CD8-positive, alpha-beta memory T cell (primary cell): ENCODE data around the gene EIF2D. TPM values are rescaled to one million over a fixed set of nuclear protein-coding genes. Genes with fewer than 3 reads are reported as not detected.

ENCODE experiments used
- CTCF ChIA-PET: fragments of 350-600 bp; sonication (Branson Sonifier 250); formaldehyde crosslinking; loops from one replicate; lab custom pipeline; 2021; ENCODE audit warnings: antibody characterized with exemption; lab: Charles Lee
- POLR2A ChIA-PET: fragments of 350-600 bp; sonication (Branson Sonifier 250); formaldehyde crosslinking; loops from one replicate; lab custom pipeline; 2021; ENCODE audit warnings: antibody characterized with exemption; lab: Charles Lee
- DNase-seq, 5 donors: peaks; one replicate each; pipeline versions ENCODE4 v3.0.0 to v3.0.0-alpha.2; 2020 to 2022; ENCODE audit warnings: mixed read lengths in 1 of 5
- H3K27ac ChIP-seq: one replicate; pipeline ENCODE4 v1.7.0; 2013; ENCODE audit warnings: low read depth, mild to moderate bottlenecking, low read length, moderate library complexity
- H3K27me3 ChIP-seq: 2 replicates; pipeline ENCODE4 v1.7.0; 2013; ENCODE audit warnings: low read length, mild to moderate bottlenecking; ENCODE audit not compliant: insufficient read depth, poor library complexity, severe bottlenecking
- H3K36me3 ChIP-seq: 2 replicates; pipeline ENCODE4 v1.7.0; 2013; ENCODE audit warnings: mild to moderate bottlenecking, low read length, moderate library complexity; ENCODE audit not compliant: insufficient read depth
- H3K4me1 ChIP-seq: 2 replicates; pipeline ENCODE4 v1.7.0; 2013; ENCODE audit warnings: mild to moderate bottlenecking, low read length, moderate library complexity; ENCODE audit not compliant: insufficient read depth
- H3K4me3 ChIP-seq: 2 replicates; pipeline ENCODE4 v1.7.0; 2013; ENCODE audit warnings: mild to moderate bottlenecking, low read length
- H3K9me3 ChIP-seq: 2 replicates; pipeline ENCODE4 v1.7.0; 2013; ENCODE audit warnings: mild to moderate bottlenecking, low read length
- H3K27ac Mint-ChIP-seq, 8 donors: one replicate each; pipeline ENCODE4 v1.8.0; 2020 to 2021; ENCODE audit warnings: mixed read lengths in 8 of 8, mild to moderate bottlenecking in 6 of 8, inconsistent platforms in 3 of 8, moderate library complexity in 3 of 8
- H3K27me3 Mint-ChIP-seq, 2 donors: one replicate each; pipeline ENCODE4 v1.8.0; 2020 to 2021; ENCODE audit warnings: mixed read lengths in 2 of 2, mild to moderate bottlenecking in 1 of 2, moderate library complexity in 1 of 2
- H3K36me3 Mint-ChIP-seq, 3 donors: one replicate each; pipeline ENCODE4 v1.8.0; 2020 to 2021; ENCODE audit warnings: mixed read lengths in 3 of 3, inconsistent platforms in 1 of 3, mild to moderate bottlenecking in 1 of 3
- H3K4me1 Mint-ChIP-seq, 3 donors: one replicate each; pipeline ENCODE4 v1.8.0; 2020 to 2021; ENCODE audit warnings: mixed read lengths in 3 of 3, inconsistent platforms in 1 of 3, mild to moderate bottlenecking in 1 of 3
- H3K4me3 Mint-ChIP-seq, 7 donors: one replicate each; pipeline ENCODE4 v1.8.0; 2020 to 2021; ENCODE audit warnings: mixed read lengths in 7 of 7, mild to moderate bottlenecking in 6 of 7, moderate library complexity in 4 of 7, inconsistent platforms in 2 of 7
- H3K9me3 Mint-ChIP-seq, 5 donors: one replicate each; pipeline ENCODE4 v1.8.0; 2020 to 2022; ENCODE audit warnings: mixed read lengths in 5 of 5, mild to moderate bottlenecking in 3 of 5, moderate library complexity in 2 of 5, inconsistent platforms in 1 of 5
- polyA plus RNA-seq: library from polyadenylated mRNA; unstranded; fragments of 300-500 nt; fragmentation: Illumina TruSeq; gene quantifications from one replicate; pipeline ENCODE4 v1.2.3, GENCODE V29; 2021
- total RNA-seq, 2 experiments: library from RNA; stranded (reverse); gene quantifications; one replicate each; pipeline ENCODE4 v1.2.3, GENCODE V29; 2021

EIF2D gene
- total and polyA plus RNA-seq, 3 experiments from 2014 or later, result 35.3 to 88.7 (median 82.7) TPM

DNA sequence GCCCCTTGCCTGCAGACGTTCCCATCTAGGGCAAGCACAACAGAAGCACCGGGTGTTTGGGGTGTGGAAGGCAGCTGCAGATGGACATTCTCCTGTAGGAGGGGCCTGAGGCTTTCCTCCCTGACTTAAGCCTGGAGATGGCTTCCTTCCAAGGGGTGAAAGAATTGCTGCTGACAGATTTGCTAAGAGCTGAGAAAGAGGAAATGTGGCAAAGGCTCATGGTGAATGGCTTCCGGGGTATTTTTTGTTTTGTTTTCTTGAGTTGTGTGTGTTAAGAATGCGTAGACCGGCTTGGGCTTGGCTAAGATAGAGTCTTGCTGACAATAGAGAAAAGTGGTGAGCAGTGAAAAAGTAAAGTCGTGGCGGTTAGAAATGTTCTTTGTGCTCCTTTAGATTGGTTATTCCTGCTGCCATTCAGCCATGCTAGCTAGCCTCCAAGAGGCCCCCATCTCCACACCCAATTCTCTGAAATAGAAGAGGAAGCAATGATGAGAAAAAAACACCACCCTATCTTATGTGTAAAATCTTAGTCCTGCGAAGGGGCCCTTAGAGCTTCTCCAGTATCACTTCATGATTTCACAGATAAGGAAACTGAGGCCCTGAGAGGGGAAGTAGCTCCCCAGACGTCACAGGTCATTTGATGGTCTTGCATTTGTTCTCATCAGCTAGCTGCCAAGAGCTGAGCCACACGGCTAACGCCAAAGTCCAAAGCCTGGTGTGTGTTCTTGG is 36.9 kb downstream of the EIF2D start:
- H3K4me1 Mint-ChIP-seq, result peaks cover 95 to 100% (median 99%) of the 10 kb centered on the region in 3 donors
- H3K4me1 ChIP-seq, result peaks cover 99% of the 10 kb centered on the region
- H3K9me3 Mint-ChIP-seq, result no peaks in the 10 kb centered on the region
- peak overlapping the region; percentile 68 to 90 (median 84) for H3K4me3 Mint-ChIP-seq
- peaks cover 3 to 73% (median 22%) of the 10 kb centered on the region in 3 donors for H3K36me3 Mint-ChIP-seq
- peak overlapping the region; percentile 85 for H3K27ac ChIP-seq
- no peaks in the 10 kb centered on the region for H3K27me3 ChIP-seq
- peaks cover 16% of the 10 kb centered on the region for H3K36me3 ChIP-seq
- peak overlapping the region; percentile 73 for H3K4me3 ChIP-seq
- H3K27ac Mint-ChIP-seq, result peak overlapping the region; percentile 96 to 100 (median 98)
- POLR2A ChIA-PET, result interaction anchor here (0.6 to 2.4 kb wide), 8 partner anchors 9 to 30 kb away, joined by 3 to 11 read pairs (median 5); no protein-coding TSS in a partner anchor
- H3K27me3 Mint-ChIP-seq, result no peaks in the 10 kb centered on the region
- H3K9me3 ChIP-seq, result no peaks in the 10 kb centered on the region
- CTCF ChIA-PET, result interaction anchor here (1.1 to 19.1 kb wide), 10 partner anchors 9 to 113 kb away, joined by 3 to 503 read pairs (median 4); partner anchors contain the start of genes DYRK3 and EIF2D
- peak in 4 of 5 donors; percentile 43 to 83 (median 69) for DNase-seq

DNA sequence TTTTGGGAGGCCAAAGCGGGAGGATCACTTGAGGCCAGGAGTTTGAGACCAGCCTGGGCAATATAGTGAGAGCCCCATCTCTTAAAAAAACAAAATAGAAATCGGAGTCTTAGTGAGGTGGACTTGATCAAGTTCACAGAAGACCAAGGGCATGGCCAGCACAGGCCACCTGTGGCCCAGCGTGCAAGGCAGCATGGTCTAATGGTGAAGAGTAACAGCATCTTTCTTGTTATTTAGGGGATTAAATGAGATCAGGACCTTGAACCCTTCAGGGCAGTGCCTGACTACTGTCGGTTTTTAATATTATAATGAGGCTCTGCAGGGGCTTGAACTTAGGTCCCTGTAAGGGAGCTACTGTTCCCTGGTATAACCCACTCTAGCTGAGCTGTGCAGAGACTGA is 38.5 kb downstream of the EIF2D start:
- H3K9me3 Mint-ChIP-seq, result no peaks in the 10 kb centered on the region
- H3K27me3 Mint-ChIP-seq, result no peaks in the 10 kb centered on the region
- no peak overlapping the region for H3K4me3 ChIP-seq
- peak overlapping the region; percentile 85 for H3K27ac ChIP-seq
- peaks cover 92 to 100% (median 99%) of the 10 kb centered on the region in 3 donors for H3K4me1 Mint-ChIP-seq
- no peaks in the 10 kb centered on the region for H3K9me3 ChIP-seq
- H3K4me1 ChIP-seq, result peaks cover 99% of the 10 kb centered on the region
- no peak for DNase-seq
- peak overlapping the region; percentile 48 to 100 (median 98) for H3K27ac Mint-ChIP-seq
- POLR2A ChIA-PET, result interaction anchor here (2.4 kb wide), 1 partner anchor 16 kb away, joined by 11 read pairs; no protein-coding TSS in a partner anchor
- peaks cover 16% of the 10 kb centered on the region for H3K36me3 ChIP-seq
- H3K36me3 Mint-ChIP-seq, result peaks cover 0 to 78% (median 16%) of the 10 kb centered on the region in 3 donors
- peak overlapping the region in 5 of 7 donors; percentile 39 to 90 (median 42) for H3K4me3 Mint-ChIP-seq
- no peaks in the 10 kb centered on the region for H3K27me3 ChIP-seq
- CTCF ChIA-PET, result interaction anchor here (1.2 to 19.1 kb wide), 4 partner anchors 10 to 35 kb away, joined by 3 to 503 read pairs (median 155); no protein-coding TSS in a partner anchor

GRCh38 chr1:206573319-206573718 is 38.9 kb downstream of the EIF2D start:
- Mint-ChIP-seq H3K27ac (peak overlapping the region; percentile 48 to 100 (median 98)), H3K9me3 (no peaks in the 10 kb centered on the region), H3K4me1 (peaks cover 92 to 100% (median 99%) of the 10 kb centered on the region in 3 donors), H3K4me3 (peak overlapping the region in 6 of 7 donors; percentile 22 to 73 (median 42)), H3K27me3 (no peaks in the 10 kb centered on the region), H3K36me3 (peaks cover 0 to 81% (median 15%) of the 10 kb centered on the region in 3 donors)
- no peak overlapping the region for H3K4me3 ChIP-seq
- H3K27me3 ChIP-seq, result no peaks in the 10 kb centered on the region
- peaks cover 16% of the 10 kb centered on the region for H3K36me3 ChIP-seq
- no peak overlapping the region for H3K27ac ChIP-seq
- POLR2A ChIA-PET, result interaction anchor here (2.4 kb wide), 1 partner anchor 15 kb away, joined by 11 read pairs; no protein-coding TSS in a partner anchor
- CTCF ChIA-PET, result interaction anchor here (1.2 to 19.1 kb wide), 5 partner anchors 10 to 35 kb away, joined by 3 to 503 read pairs (median 7); no protein-coding TSS in a partner anchor
- peaks cover 99% of the 10 kb centered on the region for H3K4me1 ChIP-seq
- H3K9me3 ChIP-seq, result no peaks in the 10 kb centered on the region
- no peak for DNase-seq

DNA sequence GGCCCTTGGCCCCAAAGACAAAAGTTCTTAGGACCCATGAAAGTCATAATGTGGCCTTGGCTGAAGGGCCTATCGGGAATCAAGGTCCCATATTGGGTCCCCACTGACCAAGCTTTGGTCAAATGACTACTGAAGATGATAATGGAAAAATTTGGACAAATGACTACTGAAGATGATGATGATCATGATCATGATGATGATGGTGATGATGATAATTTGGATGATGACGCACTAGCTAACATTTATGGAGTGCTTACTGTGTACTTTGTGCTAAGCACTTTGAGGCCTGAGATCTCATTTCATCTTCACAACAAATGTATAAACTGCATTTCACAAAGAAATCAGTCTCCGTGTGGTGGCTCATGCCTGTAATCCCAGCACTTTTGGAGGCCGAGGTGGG is 39.4 kb downstream of the EIF2D start:
- no peak for DNase-seq
- ChIA-PET POLR2A (no interaction called here), CTCF (interaction anchor here (2.0 to 19.1 kb wide), 3 partner anchors 10 to 29 kb away, joined by 7 to 503 read pairs (median 305); no protein-coding TSS in a partner anchor)
- peak overlapping the region; percentile 47 to 100 (median 96) for H3K27ac Mint-ChIP-seq
- peaks cover 0 to 82% (median 12%) of the 10 kb centered on the region in 3 donors for H3K36me3 Mint-ChIP-seq
- Histone ChIP-seq H3K4me1 (peaks cover 99% of the 10 kb centered on the region), H3K36me3 (peaks cover 18% of the 10 kb centered on the region), H3K27me3 (no peaks in the 10 kb centered on the region), H3K27ac (no peak overlapping the region), H3K4me3 (no peak overlapping the region), H3K9me3 (no peaks in the 10 kb centered on the region)
- H3K4me3 Mint-ChIP-seq, result peak overlapping the region in 5 of 7 donors; percentile 1 to 38 (median 20)
- no peaks in the 10 kb centered on the region for H3K27me3 Mint-ChIP-seq
- peaks cover 92 to 100% (median 99%) of the 10 kb centered on the region in 3 donors for H3K4me1 Mint-ChIP-seq
- no peaks in the 10 kb centered on the region for H3K9me3 Mint-ChIP-seq

GRCh38 chr1:206570529-206570928 is 41.7 kb downstream of the EIF2D start:
- H3K27ac Mint-ChIP-seq, result peak overlapping the region; percentile 67 to 97 (median 90)
- H3K9me3 Mint-ChIP-seq, result no peaks in the 10 kb centered on the region
- peaks cover 93 to 100% (median 99%) of the 10 kb centered on the region in 3 donors for H3K4me1 Mint-ChIP-seq
- peaks cover 99% of the 10 kb centered on the region for H3K4me1 ChIP-seq
- DNase-seq, result no peak
- no peak overlapping the region for H3K4me3 ChIP-seq
- no peaks in the 10 kb centered on the region for H3K27me3 Mint-ChIP-seq
- ChIA-PET CTCF (interaction anchor here (0.6 to 3.0 kb wide), 3 partner anchors 10 to 492 kb away, joined by 3 to 10 read pairs (median 4); no protein-coding TSS in a partner anchor), POLR2A (no interaction called here)
- no peak overlapping the region for H3K27ac ChIP-seq
- H3K36me3 ChIP-seq, result peaks cover 20% of the 10 kb centered on the region
- H3K27me3 ChIP-seq, result no peaks in the 10 kb centered on the region
- H3K9me3 ChIP-seq, result no peaks in the 10 kb centered on the region
- peak overlapping the region in 6 of 7 donors; percentile 19 to 84 (median 74) for H3K4me3 Mint-ChIP-seq
- peaks cover 0 to 92% (median 15%) of the 10 kb centered on the region in 3 donors for H3K36me3 Mint-ChIP-seq

DNA sequence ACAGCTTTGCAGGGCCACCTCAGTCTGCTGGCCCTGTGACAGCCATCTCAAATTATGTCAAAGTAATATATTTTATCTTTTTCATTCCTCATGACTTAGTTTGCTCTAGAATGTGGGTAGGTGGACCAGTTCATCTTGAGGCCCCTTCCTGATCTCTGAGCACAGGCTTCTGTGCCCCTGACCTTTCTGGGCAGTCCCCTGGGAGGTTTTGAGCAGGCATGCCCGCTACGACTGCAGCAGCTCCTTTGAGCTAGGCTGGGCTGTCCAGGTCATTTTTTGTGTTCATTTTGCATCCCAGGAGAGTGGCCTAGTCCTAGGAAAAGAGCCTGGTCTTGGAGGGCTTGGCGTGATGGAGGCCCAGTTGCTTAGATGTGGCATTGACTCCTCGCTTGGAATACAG is 42.7 kb downstream of the EIF2D start:
- DNase-seq, result no peak
- H3K9me3 ChIP-seq, result no peaks in the 10 kb centered on the region
- no peak overlapping the region for H3K4me3 ChIP-seq
- POLR2A ChIA-PET, result no interaction called here
- no peaks in the 10 kb centered on the region for H3K27me3 Mint-ChIP-seq
- peak overlapping the region in 7 of 8 donors; percentile 57 to 97 (median 91) for H3K27ac Mint-ChIP-seq
- CTCF ChIA-PET, result interaction anchor here (0.9 to 19.8 kb wide), 5 partner anchors 11 to 23 kb away, joined by 3 to 503 read pairs (median 4); no protein-coding TSS in a partner anchor
- peaks cover 0 to 97% (median 23%) of the 10 kb centered on the region in 3 donors for H3K36me3 Mint-ChIP-seq
- peak overlapping the region; percentile 63 to 84 (median 78) for H3K4me3 Mint-ChIP-seq
- H3K4me1 ChIP-seq, result peaks cover 100% of the 10 kb centered on the region
- peaks cover 95 to 100% (median 100%) of the 10 kb centered on the region in 3 donors for H3K4me1 Mint-ChIP-seq
- no peaks in the 10 kb centered on the region for H3K9me3 Mint-ChIP-seq
- H3K36me3 ChIP-seq, result peaks cover 30% of the 10 kb centered on the region
- no peaks in the 10 kb centered on the region for H3K27me3 ChIP-seq
- no peak overlapping the region for H3K27ac ChIP-seq

DNA sequence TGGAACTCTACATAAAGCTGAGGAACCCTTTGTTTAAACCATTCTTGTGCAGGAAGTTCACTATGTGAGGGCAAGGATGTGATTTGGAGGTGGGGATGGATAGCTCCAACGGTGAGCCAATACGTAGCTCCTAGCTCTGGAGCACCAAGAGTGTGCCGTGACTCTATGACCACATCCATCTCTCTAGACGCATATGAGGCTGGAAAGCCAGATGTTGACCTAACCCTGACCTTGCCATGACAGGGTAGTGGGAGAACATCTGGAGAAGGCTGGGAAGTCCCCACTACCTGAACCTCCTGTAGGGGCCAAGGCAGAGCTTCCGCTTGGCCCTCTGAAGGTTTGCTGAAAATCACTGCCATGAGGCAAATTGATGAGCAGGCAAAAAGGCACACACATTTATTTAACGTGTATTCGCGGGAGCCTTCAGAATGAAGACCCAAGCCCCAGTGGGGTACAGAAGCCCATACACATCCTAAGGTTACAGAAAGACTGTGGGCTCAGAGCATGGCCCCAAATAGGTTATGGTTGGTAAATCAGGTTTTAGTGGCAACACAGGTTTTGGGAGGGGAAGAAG is 43.4 kb downstream of the EIF2D start:
- no peaks in the 10 kb centered on the region for H3K9me3 ChIP-seq
- H3K4me1 ChIP-seq, result peaks cover 100% of the 10 kb centered on the region
- peak overlapping the region; percentile 63 to 84 (median 78) for H3K4me3 Mint-ChIP-seq
- H3K27ac ChIP-seq, result no peak overlapping the region
- H3K27me3 Mint-ChIP-seq, result no peaks in the 10 kb centered on the region
- H3K27ac Mint-ChIP-seq, result peak overlapping the region; percentile 81 to 97 (median 92)
- ChIA-PET POLR2A (interaction anchor here (0.7 to 1.0 kb wide), 2 partner anchors 9 to 99 kb away, joined by 3 to 4 read pairs; partner anchors contain the start of gene IKBKE), CTCF (interaction anchor here (0.7 to 19.8 kb wide), 7 partner anchors 10 to 99 kb away, joined by 3 to 503 read pairs (median 6); partner anchors contain the start of gene IKBKE)
- no peak for DNase-seq
- peaks cover 28% of the 10 kb centered on the region for H3K36me3 ChIP-seq
- no peaks in the 10 kb centered on the region for H3K9me3 Mint-ChIP-seq
- no peaks in the 10 kb centered on the region for H3K27me3 ChIP-seq
- H3K36me3 Mint-ChIP-seq, result peaks cover 0 to 97% (median 26%) of the 10 kb centered on the region in 3 donors
- peaks cover 96 to 100% (median 100%) of the 10 kb centered on the region in 3 donors for H3K4me1 Mint-ChIP-seq
- peak overlapping the region; percentile 21 for H3K4me3 ChIP-seq
